GM18511 (cell line): ENCODE measurements around the gene SERPINA9.
"Not testable (repeated sequence)": the region's sequence is repeated elsewhere in the genome, so short reads cannot be mapped to it uniquely, and the experiment has no call there.

ENCODE experiments used
- ATAC-seq: cut with Tn5 transposase; IDR thresholded peaks from one replicate; pipeline ENCODE4 v1.9.1; 2021; ENCODE audit warnings: mild to moderate bottlenecking, moderate library complexity; ENCODE audit not compliant: unreplicated experiment

Gene SERPINA9

DNA sequence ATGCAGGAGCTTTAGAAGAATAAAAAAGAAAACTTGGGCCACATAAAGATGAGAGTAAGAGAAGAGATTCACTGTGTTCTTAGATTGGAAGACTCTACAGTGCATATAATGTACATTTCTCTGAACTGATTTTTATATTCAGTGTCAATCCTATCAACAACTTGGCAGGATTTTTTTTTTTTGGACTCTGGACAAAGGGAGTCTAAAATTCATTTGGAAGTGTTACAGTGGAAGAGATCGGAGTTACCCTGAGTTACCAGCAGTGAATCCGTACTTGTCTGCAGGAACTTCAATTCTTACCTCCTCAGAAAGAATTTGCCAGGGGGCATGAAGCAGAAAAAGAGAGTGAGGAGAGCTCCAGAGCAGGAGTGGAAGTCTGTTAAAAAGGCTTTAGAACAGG lies 47.4 kb downstream of the SERPINA9 start:
- ATAC-seq, result no peak

DNA sequence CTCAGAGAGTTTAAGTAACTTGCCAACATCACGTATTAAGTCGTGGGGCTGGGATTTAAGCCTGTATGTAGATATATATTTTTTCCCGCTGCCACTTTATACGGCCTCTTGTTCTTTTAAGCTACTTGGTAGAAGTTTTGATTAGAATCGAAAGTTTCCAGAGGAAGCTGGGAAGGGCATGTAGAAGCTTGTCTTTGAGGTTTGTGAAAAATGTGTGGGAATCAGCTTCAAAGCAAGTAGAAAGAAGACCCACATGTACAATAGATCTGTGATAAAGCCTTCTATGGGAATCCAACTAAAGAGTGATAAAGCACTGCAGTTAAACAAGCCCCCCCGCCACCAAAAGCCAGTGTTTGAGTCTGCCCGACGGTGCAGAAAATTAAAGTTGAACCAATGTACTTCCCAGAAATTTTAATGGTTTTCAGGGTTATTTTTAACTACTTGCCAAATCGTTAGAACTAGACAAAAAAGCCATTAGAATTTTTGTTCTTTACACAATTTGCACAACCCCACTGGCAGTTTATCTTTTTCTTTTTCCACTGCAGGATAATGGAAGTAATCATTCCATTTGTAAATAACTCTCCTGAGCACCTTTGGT lies 48.9 kb downstream of the SERPINA9 start:
- no peak for ATAC-seq

DNA sequence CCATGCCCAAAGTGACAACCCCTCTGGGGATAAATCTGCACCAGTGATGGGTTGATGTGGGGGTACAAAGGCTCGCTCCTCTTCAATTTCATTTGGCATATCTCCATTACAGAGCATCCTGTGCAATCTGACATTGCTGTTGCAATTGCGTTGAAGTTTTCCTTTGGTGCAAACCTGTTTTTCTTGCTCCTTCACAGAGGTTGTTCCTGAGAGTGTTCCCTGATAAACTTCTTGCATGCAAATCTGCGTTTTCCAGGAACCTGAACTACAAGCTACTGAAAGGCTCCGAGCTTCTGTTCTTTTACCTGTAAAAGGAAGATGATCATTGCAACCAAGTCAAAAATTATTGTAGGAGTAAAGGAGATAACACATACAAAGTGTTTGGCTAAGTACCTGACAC lies 49.5 kb downstream of the SERPINA9 start:
- no peak for ATAC-seq

DNA sequence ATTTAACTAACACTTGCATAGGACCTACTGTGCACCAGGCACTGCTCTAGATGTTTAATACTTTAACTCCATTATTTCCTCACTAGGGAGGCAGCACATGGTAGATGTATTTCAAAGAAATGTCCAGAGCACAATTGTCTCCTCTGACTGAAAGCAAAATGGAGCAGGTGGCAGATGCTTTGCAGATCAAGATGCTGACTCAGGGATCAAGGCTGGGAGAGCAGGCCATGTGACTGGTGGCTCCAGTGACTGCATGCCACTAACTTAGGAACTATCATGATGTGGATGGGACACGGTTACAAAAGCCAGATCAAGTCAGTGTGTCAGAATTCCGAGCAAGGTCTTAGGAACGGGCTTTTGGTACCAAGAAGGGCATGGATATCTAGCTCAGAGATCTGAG lies 51.6 kb downstream of the SERPINA9 start:
- no peak for ATAC-seq

DNA sequence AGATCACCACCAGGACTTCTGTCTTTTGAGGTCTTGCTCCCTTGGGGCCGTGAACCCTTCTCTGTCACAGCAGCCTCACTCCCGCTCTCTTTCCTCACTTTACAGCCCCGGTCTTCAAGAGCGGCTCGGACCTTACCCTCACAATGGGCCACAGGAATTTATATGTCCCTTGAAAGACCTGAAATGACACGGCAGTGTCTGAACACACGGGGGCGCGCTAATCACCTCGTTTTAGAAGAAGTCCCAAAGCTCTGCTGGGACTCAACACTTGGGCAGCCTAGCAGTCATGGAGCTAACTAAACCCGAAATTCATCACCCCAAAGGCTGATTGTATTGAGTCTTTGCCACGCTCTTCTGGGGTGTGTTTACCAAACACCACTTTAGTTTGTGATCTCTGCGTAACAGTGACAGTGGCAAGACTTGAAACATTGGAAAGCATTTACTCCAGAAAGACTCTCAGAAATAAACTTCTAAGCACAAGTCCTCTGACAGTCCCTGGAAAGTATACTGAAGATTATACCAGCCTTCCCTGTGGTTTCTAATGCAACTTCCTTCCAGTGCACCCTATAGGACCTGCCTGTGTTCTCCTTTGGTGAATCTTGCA lies 52.4 kb downstream of the SERPINA9 start:
- peak; percentile 63 for ATAC-seq

DNA sequence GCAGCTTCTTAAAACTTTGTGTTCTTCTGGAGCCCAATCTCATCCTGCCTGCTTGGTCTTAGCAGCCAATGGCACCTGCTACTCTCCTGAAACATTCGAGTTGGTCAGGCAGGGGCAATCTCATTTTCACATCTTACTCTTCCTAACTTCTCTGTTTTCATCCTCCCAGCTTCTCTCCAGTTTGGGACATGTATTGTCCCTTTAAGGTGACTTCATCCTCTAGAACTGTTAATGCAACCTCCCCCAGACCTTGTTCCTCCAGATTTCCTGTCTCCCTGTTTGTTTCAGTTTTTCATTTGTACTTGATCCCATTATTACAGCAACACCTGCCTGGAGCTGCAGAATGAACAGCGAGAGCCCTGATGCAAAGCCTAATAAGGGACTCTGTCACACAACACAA lies 54.7 kb downstream of the SERPINA9 start:
- ATAC-seq, result no peak

DNA sequence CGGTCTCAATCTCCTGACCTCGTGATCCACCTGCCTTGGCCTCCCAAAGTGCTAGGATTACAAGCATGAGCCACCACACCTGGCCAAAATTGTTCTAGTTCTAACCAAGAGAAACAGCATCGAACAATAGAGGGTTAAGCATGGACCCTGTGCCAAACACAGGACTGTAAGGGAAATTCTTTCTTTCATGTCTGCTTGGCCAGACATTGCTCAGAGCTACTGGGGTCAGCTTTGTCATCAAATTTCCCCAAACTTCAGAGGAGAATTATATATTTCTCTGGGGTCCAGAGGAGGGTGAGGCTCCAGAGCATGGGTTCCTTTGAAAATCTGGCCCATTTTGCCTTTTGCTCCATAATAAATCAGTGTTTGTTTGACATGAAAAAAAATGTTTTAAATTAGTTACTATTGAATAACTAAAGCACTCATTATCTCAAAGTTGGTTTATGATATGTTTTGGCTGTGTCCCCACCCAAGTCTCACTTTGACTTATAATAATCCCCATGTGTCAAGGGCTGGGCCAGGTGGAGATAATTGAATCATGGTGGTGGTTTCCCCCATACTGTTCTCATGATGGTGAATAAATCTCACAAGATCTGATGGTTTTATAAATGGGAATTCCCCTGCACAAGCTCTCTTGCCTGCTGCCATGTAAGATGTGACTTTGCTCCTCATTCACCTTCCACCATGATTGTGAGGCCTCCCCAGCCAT lies 58.3 kb downstream of the SERPINA9 start:
- ATAC-seq, result not testable (repeated sequence)
